H1 (cell line): Measurements from ENCODE around the gene NECTIN3. TPM values are rescaled to one million over a fixed set of nuclear protein-coding genes. Genes with fewer than 3 reads are reported as not detected.

Experiments
- CTBP2 ChIP-seq: IDR thresholded peaks from 2 replicates; pipeline ENCODE4 v1.7.0; 2011; ENCODE audit warnings: borderline replicate concordance, mild to moderate bottlenecking, moderate library complexity, mixed read lengths, low read length; ENCODE audit not compliant: insufficient read depth, insufficient read length
- POU5F1 ChIP-seq: IDR thresholded peaks from 2 replicates; pipeline ENCODE4 v1.6.1; 2011; ENCODE audit warnings: low read depth, mild to moderate bottlenecking, low read length, moderate library complexity
- polyA plus RNA-seq, 7 experiments: library from polyadenylated mRNA; depleted of rRNA in 3 of 7; stranded (reverse) in 5 of 7; unstranded in 2 of 7; fragments of >200 nt in 5 of 7; fragments of 200-250 nt in 2 of 7; gene quantifications; 1 replicate in 5 of 7; 2 replicates in 1 of 7; 4 replicates in 1 of 7; pipeline versions ENCODE4 v1.2.1 to v1.2.3, GENCODE V29; 2011 to 2013; ENCODE audit warnings: missing spikeins in 2 of 7, mixed read lengths in 2 of 7
- total RNA-seq: library from RNA; stranded (reverse); fragmentation: NEBNext Ultra II Directional; extraction: Animal tissue kit (Norgen Biotek cat#: 25700); gene quantifications from 2 replicates; pipeline ENCODE4 v1.2.1, GENCODE V29; 2021

The NECTIN3 gene
- total and polyA plus RNA-seq, 2 of the 8 experiments (the other 6 are each of a cell fraction or from before 2014, with no cell fraction given), result 13.6 to 50.6 TPM

DNA sequence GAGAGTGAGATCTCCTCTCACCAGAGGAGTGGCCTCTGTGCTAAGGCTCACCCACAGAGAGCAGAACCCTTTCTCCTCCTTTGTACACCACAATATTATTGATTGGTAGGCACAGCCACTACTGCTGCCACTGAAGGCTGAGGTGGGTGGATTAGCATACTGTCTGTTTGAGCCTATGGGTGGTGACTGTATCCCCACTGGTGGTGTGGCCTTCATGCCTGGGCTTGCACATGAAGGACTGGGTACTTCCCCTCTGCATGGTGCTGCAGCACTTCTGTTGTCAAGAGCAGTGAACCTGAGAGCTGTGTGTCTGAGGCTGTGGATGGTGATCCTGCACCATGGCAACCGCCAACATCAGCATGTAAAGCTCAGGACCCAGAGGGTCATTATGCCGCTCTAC, 35.7 kb upstream of the NECTIN3 start (continued):
- TF ChIP-seq CTBP2, result no peak
- TF ChIP-seq POU5F1, result no peak
